ENCODE data around the gene HOXD11. TPM values are rescaled to one million over a fixed set of nuclear protein-coding genes. Genes with fewer than 3 reads are reported as not detected.

HOXD11 gene
- total and polyA plus RNA-seq, 11 donors: not detected

DNA sequence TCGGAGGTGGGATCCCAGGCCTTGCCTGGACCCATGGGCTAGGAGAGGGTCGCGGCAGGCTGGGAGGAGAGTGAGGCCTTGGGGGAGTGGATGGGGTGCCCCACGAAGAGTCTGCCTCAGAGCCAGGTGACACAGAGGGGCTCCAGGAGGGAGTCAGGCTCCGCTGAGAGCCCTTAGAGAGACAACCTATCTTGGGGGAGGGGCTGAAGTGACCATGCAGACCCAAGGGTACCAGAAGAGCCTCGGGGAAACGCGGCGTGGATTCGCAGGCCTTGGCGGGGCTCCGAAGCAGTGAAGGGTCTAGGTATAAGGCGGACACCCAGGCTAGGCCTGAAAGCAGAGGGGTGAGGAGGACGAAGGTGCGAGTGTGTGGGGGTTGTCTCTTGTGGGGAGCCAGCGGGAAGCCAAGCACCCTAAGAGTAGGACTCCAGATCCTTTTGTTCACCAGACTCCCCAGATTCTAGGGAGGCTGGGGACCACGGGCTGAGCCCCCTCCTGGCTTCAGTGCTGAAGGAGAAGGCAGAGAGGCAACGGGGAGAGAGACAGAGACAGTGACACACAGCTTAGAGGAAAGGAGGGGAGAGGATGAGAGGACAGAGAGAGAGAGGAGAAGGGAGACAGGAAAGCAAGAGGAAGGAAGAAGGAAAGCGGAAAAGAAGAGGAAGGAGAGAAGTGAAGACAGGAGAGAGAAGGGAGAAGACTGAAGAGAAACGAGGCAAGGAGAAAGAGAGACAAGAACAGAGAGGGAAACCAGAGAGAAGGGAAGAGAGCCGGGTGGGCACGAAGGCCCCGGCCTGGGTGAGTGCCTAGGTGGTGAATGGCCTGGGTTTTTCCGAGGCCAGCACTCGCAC is 1.1 kb upstream of the HOXD11 start:
- intact Hi-C loops (cut with DNase I): no loop called here
- TF ChIP-seq POLR2A (IDR thresholded peaks at IDR 0.05): no peak
- TF ChIP-seq, protein P1, sequence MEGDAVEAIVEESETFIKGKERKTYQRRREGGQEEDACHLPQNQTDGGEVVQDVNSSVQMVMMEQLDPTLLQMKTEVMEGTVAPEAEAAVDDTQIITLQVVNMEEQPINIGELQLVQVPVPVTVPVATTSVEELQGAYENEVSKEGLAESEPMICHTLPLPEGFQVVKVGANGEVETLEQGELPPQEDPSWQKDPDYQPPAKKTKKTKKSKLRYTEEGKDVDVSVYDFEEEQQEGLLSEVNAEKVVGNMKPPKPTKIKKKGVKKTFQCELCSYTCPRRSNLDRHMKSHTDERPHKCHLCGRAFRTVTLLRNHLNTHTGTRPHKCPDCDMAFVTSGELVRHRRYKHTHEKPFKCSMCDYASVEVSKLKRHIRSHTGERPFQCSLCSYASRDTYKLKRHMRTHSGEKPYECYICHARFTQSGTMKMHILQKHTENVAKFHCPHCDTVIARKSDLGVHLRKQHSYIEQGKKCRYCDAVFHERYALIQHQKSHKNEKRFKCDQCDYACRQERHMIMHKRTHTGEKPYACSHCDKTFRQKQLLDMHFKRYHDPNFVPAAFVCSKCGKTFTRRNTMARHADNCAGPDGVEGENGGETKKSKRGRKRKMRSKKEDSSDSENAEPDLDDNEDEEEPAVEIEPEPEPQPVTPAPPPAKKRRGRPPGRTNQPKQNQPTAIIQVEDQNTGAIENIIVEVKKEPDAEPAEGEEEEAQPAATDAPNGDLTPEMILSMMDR (IDR thresholded peaks at IDR 0.05): no peak
- H3K27me3 ChIP-seq: peaks cover 88 to 99% (median 96%) of the 10 kb centered on the region in 9 donors
- H3K9me3 ChIP-seq: no peaks in the 10 kb centered on the region
- no peak for ATAC-seq
- no peaks in the 10 kb centered on the region for H3K36me3 ChIP-seq
- H3K4me3 ChIP-seq: no peak overlapping the region
- WGBS, 4 donors: 5 to 10% (median 6%) methylated on average over 24 to 25 of the region's 25 CpGs
- peaks cover 0 to 42% (median 10%) of the 10 kb centered on the region in 12 donors for H3K4me1 ChIP-seq
- H3K27ac ChIP-seq: peak overlapping the region in 1 of 12 donors; percentile 90
- peak in 1 of 5 donors; percentile 14 for DNase-seq

DNA sequence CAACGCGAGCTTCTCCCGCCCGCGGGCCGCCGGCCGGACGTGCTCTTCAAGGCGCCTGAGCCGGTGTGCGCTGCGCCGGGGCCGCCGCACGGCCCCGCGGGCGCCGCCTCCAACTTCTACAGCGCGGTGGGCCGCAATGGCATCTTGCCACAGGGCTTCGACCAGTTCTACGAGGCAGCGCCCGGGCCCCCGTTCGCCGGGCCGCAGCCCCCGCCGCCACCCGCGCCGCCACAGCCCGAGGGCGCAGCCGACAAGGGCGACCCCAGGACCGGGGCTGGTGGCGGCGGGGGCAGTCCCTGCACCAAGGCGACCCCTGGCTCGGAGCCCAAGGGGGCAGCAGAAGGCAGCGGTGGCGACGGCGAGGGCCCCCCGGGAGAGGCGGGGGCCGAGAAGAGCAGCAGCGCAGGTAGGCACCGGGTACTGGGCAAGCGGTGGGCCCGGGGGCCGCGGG is 676 bp downstream of the HOXD11 start:
- peaks cover 89 to 99% (median 96%) of the 10 kb centered on the region in 9 donors for H3K27me3 ChIP-seq
- H3K4me1 ChIP-seq: peaks cover 0 to 42% (median 10%) of the 10 kb centered on the region in 12 donors
- ATAC-seq (no peak), DNase-seq (peak in 1 of 5 donors; percentile 15)
- H3K4me3 ChIP-seq: no peak overlapping the region
- 2 to 5% (median 2%) methylated on average over 13 to 59 of the region's 59 CpGs for WGBS, 4 donors
- H3K27ac ChIP-seq: peak overlapping the region in 1 of 12 donors; percentile 87
- TF ChIP-seq POLR2A (IDR thresholded peaks at IDR 0.05): no peak
- TF ChIP-seq, protein P1 (IDR thresholded peaks at IDR 0.05): no peak
- intact Hi-C loops (cut with DNase I): no loop called here
- H3K9me3 ChIP-seq: no peaks in the 10 kb centered on the region
- no peaks in the 10 kb centered on the region for H3K36me3 ChIP-seq

DNA sequence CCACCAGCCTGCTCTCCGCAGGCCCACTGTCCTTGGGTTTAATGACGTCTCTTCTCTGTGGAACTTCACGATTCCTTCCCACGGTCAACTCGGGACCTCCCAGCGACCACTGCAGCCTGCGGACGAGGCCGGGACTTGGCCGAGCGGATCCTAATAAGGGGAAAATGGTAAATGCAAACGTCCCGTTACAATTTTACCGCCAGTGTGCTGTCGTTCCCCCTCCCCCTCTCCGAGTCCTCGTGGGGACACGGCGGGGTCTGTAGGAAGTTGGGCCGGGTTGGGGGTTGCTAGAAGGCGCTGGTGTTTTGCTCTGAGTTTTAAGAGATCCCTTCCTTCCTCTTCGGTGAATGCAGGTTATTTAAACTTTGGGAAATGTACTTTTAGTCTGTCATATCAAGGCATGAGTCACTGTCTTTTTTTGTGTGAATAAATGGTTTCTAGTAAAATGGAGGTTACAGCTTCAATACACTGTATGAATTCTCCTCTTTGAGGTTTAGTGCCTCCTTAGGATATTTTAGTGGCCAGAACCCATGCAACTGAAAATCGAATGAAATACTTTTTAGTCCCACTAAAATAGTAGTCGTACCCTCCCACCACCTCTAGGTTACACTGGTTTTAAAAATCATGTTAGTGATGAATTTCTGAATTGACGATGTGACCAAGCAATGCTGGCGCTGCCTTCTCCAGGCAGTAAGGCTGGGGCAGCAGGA is 2.3 kb downstream of the HOXD11 start:
- Histone ChIP-seq H3K4me3 (no peak overlapping the region), H3K36me3 (no peaks in the 10 kb centered on the region), H3K9me3 (no peaks in the 10 kb centered on the region), H3K27ac (peak overlapping the region in 1 of 12 donors; percentile 87), H3K27me3 (peaks cover 93 to 99% (median 96%) of the 10 kb centered on the region in 9 donors), H3K4me1 (peaks cover 0 to 36% (median 9%) of the 10 kb centered on the region in 12 donors)
- intact Hi-C loops (cut with DNase I): no loop called here
- peak in 1 of 5 donors; percentile 7 for DNase-seq
- TF ChIP-seq, protein P1 (IDR thresholded peaks at IDR 0.05): no peak
- TF ChIP-seq POLR2A (IDR thresholded peaks at IDR 0.05): no peak
- 4 to 15% (median 8%) methylated on average over 26 of the region's 26 CpGs for WGBS, 4 donors
- no peak for ATAC-seq

DNA sequence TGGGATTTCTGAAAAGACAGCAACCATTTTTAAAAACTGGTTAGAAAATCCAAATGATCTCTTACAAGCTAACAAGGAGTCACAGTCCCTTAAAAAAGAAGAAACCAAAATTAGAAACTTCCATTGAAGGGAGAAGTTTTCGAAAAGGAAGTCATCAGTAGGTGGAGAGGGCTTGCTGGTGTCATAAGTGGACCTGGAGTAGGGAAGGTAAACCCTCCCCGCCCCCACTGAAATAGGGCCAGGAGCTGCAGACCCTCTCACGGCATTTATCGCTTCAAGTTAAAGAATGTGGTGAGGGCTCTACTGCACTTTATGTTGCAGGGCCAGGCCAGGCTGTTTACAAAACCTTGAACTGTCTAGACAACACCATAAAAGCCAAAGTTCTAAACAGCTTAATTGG is 2.9 kb downstream of the HOXD11 start:
- TF ChIP-seq, protein P1 (IDR thresholded peaks at IDR 0.05): no peak
- no peak for TF ChIP-seq POLR2A (IDR thresholded peaks at IDR 0.05)
- ATAC-seq: no peak
- intact Hi-C loops (cut with DNase I): no loop called here
- Histone ChIP-seq H3K27ac (no peak overlapping the region), H3K36me3 (no peaks in the 10 kb centered on the region), H3K27me3 (peaks cover 93 to 99% (median 96%) of the 10 kb centered on the region in 9 donors), H3K9me3 (no peaks in the 10 kb centered on the region), H3K4me1 (peaks cover 0 to 30% (median 7%) of the 10 kb centered on the region in 12 donors), H3K4me3 (no peak overlapping the region)
- no peak for DNase-seq
- WGBS, 4 donors: 12 to 18% (median 15%) methylated on average over 4 of the region's 4 CpGs

Data from heart left ventricle (tissue), 16 donors.